Breast epithelium (tissue), 3 donors: ENCODE measurements around the gene DSCAM.

Source experiments
- POLR2A ChIP-seq: fragments of 450-650 bp; IDR thresholded peaks from one replicate; pipeline ENCODE4 v1.6.1; 2016; ENCODE audit warnings: antibody characterized with exemption, mild to moderate bottlenecking, moderate library complexity
- TF ChIP-seq, protein P1 (sequence below), 3 donors: fragments of 450-650 bp; IDR thresholded peaks; one replicate each; pipeline ENCODE4 v1.5.1; 2016 to 2017; ENCODE audit warnings: antibody characterized with exemption in 3 of 3, mild to moderate bottlenecking in 3 of 3, moderate library complexity in 3 of 3

DNA sequence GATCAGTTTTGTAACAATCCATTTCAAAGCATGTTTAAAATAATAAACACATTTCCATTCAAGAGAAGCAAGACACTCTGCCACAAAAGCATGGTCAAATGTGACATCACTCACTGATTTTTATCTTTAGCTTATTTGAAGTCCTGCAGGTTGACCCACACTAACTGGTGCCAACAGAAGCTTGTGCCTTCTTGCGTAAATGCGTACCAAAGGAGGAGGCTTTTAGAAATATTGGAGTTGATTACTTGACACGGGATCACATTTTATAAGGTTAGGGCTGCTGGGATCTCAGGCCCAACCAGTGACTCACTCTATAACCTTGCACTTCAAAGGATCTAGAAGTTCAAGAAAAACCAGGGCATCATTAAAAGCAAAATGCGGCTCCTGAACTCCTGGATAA, 776.1 kb downstream of the DSCAM start:
- TF ChIP-seq POLR2A = no peak
- TF ChIP-seq, protein P1, sequence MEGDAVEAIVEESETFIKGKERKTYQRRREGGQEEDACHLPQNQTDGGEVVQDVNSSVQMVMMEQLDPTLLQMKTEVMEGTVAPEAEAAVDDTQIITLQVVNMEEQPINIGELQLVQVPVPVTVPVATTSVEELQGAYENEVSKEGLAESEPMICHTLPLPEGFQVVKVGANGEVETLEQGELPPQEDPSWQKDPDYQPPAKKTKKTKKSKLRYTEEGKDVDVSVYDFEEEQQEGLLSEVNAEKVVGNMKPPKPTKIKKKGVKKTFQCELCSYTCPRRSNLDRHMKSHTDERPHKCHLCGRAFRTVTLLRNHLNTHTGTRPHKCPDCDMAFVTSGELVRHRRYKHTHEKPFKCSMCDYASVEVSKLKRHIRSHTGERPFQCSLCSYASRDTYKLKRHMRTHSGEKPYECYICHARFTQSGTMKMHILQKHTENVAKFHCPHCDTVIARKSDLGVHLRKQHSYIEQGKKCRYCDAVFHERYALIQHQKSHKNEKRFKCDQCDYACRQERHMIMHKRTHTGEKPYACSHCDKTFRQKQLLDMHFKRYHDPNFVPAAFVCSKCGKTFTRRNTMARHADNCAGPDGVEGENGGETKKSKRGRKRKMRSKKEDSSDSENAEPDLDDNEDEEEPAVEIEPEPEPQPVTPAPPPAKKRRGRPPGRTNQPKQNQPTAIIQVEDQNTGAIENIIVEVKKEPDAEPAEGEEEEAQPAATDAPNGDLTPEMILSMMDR (IDR thresholded peaks at IDR 0.05) = no peak
